Endothelial cell of umbilical vein (primary cell): Measurements from ENCODE around the gene MIXL1. TPM values are rescaled to one million over a fixed set of nuclear protein-coding genes. Genes with fewer than 3 reads are reported as not detected.

ENCODE experiments used
- BruUV-seq: library from RNA; stranded (reverse); fragments of 400-500 nt; replicated peaks from 2 replicates; lab custom pipeline; 2021; lab: Mats Ljungman, UMichigan
- CTCF ChIA-PET: fragments of 300-600, 350-600 bp; sonication (Branson Sonifier 250); formaldehyde crosslinking; loops from one replicate; lab custom pipeline; 2021; ENCODE audit warnings: antibody characterized with exemption, inconsistent platforms; lab: Charles Lee
- POLR2A ChIA-PET: fragments of 300-600, 350-600 bp; sonication (Branson Sonifier 250); formaldehyde crosslinking; loops from one replicate; lab custom pipeline; 2021; ENCODE audit warnings: antibody characterized with exemption, inconsistent platforms; lab: Charles Lee
- DNase-seq: peaks from one replicate; pipeline ENCODE4 v3.0.0-alpha.2; 2011; ENCODE audit warnings: low read depth, low spot score
- FAIRE-seq: peaks from 2 replicates; lab custom pipeline; 2011; peaks lifted over from hg19 to GRCh38; lab: Jason Lieb, UNC
- H2AFZ ChIP-seq: 2 replicates; pipeline ENCODE4 v1.6.0; 2012; ENCODE audit warnings: low read depth, low read length, control low read depth, inconsistent platforms
- H3K27ac ChIP-seq: 2 replicates; pipeline ENCODE4 v1.5.1; 2011; ENCODE audit warnings: low read depth, mild to moderate bottlenecking, control low read depth, low read length, moderate library complexity; ENCODE audit not compliant: insufficient read depth
- H3K27me3 ChIP-seq, 2 experiments: 2 replicates each; pipeline versions ENCODE4 v1.6.0 to v1.6.1; 2011; ENCODE audit warnings: low read length in 2 of 2, mixed read lengths in 1 of 2; ENCODE audit not compliant: control insufficient read depth in 2 of 2, insufficient read depth in 2 of 2
- H3K36me3 ChIP-seq, 2 experiments: 2 replicates in 1 of 2; 3 replicates in 1 of 2; pipeline ENCODE4 v1.5.1; 2011; ENCODE audit warnings: low read length in 2 of 2, mild to moderate bottlenecking in 1 of 2, moderate library complexity in 1 of 2; ENCODE audit not compliant: control insufficient read depth in 2 of 2, insufficient read depth in 2 of 2; ENCODE audit errors: extremely low read depth in 1 of 2
- H3K4me1 ChIP-seq: 3 replicates; pipeline ENCODE4 v1.5.1; 2011; ENCODE audit warnings: mild to moderate bottlenecking, low read length; ENCODE audit not compliant: control insufficient read depth, insufficient read depth; ENCODE audit errors: extremely low read depth
- H3K4me2 ChIP-seq: 2 replicates; pipeline ENCODE4 v1.6.1; 2011; ENCODE audit warnings: low read length, control low read depth, mixed read lengths; ENCODE audit not compliant: insufficient read depth
- H3K4me3 ChIP-seq, 3 experiments: fragments of 200-600 bp in 1 of 3; sonication (generic), shearing (Covaris generic) in 1 of 3; replicated peaks in 1 of 3; 2 replicates each; pipeline ENCODE4 v1.5.1; 2011 to 2016; ENCODE audit warnings: control low read depth in 3 of 3, low read length in 3 of 3, mild to moderate bottlenecking in 2 of 3, inconsistent platforms in 1 of 3, low read depth in 1 of 3, moderate library complexity in 1 of 3; ENCODE audit not compliant: insufficient read depth in 1 of 3
- H3K79me2 ChIP-seq: 2 replicates; pipeline ENCODE4 v1.6.0; 2012; ENCODE audit warnings: low read length, inconsistent platforms; ENCODE audit not compliant: control insufficient read depth, insufficient read depth
- H3K9ac ChIP-seq: replicated peaks from 2 replicates; pipeline ENCODE3; 2011; ENCODE audit warnings: low read length, control low read depth; ENCODE audit not compliant: insufficient read depth; ENCODE audit errors: extremely low read depth
- H3K9me1 ChIP-seq: replicated peaks from 3 replicates; pipeline ENCODE4 v1.6.0; 2011; ENCODE audit warnings: mild to moderate bottlenecking, low read length; ENCODE audit not compliant: control insufficient read depth, insufficient read depth; ENCODE audit errors: extremely low read depth
- H3K9me3 ChIP-seq: replicated peaks from 2 replicates; pipeline ENCODE4 v1.5.1; 2012; ENCODE audit warnings: low read length, inconsistent platforms; ENCODE audit not compliant: control insufficient read depth, insufficient read depth
- H4K20me1 ChIP-seq: replicated peaks from 2 replicates; pipeline ENCODE3; 2011; ENCODE audit warnings: mild to moderate bottlenecking, low read length; ENCODE audit not compliant: control insufficient read depth, insufficient read depth; ENCODE audit errors: extremely low read depth
- EZH2 ChIP-seq: IDR thresholded peaks from 2 replicates; pipeline ENCODE4 v1.6.1; 2012; ENCODE audit warnings: borderline replicate concordance, low read depth, mild to moderate bottlenecking, moderate library complexity, low read length, inconsistent platforms; ENCODE audit not compliant: severe bottlenecking
- FOS ChIP-seq: IDR thresholded peaks from 2 replicates; pipeline ENCODE4 v1.6.1; 2011; ENCODE audit warnings: mild to moderate bottlenecking, low read length, moderate library complexity, borderline replicate concordance; ENCODE audit not compliant: insufficient read depth
- GATA2 ChIP-seq: IDR thresholded peaks from 2 replicates; pipeline ENCODE4 v1.7.0; 2011; ENCODE audit warnings: low read depth, mild to moderate bottlenecking, moderate library complexity, mixed read lengths, low read length; ENCODE audit not compliant: insufficient read length, insufficient read depth
- JUN ChIP-seq: IDR thresholded peaks from 2 replicates; pipeline ENCODE4 v1.6.1; 2011; ENCODE audit warnings: borderline replicate concordance, low read depth; ENCODE audit not compliant: insufficient read length, insufficient read depth
- MYC ChIP-seq: IDR thresholded peaks from one replicate; pipeline ENCODE4 v1.6.1; 2011; ENCODE audit warnings: mild to moderate bottlenecking, low read depth, low read length
- POLR2A ChIP-seq: IDR thresholded peaks from 2 replicates; pipeline ENCODE4 v1.6.1; 2012; ENCODE audit warnings: low read depth, mild to moderate bottlenecking, control low read depth, low read length
- POLR2AphosphoS5 ChIP-seq: IDR thresholded peaks from 2 replicates; pipeline ENCODE4 v1.6.1; 2012; ENCODE audit warnings: low read depth, mild to moderate bottlenecking, control low read depth, low read length, moderate library complexity; ENCODE audit not compliant: insufficient read depth
- dilution Hi-C: fragments of 300-500 bp; cut with MboI; formaldehyde crosslinking; loops from one replicate; pipeline ENCODE4 v1.15.0; 2019; ENCODE audit warnings: low sequenced_read_pairs; ENCODE audit not compliant: extremely low pct_ligation_motif_present
- intact Hi-C: fragments of 100-400 bp; cut with micrococcal nuclease; formaldehyde crosslinking; loops from one replicate; pipeline ENCODE4 v1.10.0; 2022
- polyA plus RNA-seq, 4 experiments: library from polyadenylated mRNA; depleted of rRNA in 3 of 4; stranded (reverse) in 3 of 4; unstranded in 1 of 4; fragments of >200 nt; gene quantifications; 2 replicates each; pipeline versions ENCODE4 v1.2.1 to v1.2.3, GENCODE V29; 2011 to 2012; ENCODE audit warnings: missing spikeins in 1 of 4
- total RNA-seq: library from RNA; stranded (reverse); gene quantifications from 2 replicates; pipeline ENCODE4 v1.2.3, GENCODE V29; 2021
- TF ChIP-seq, protein P1 (sequence below): IDR thresholded peaks from 2 replicates; pipeline ENCODE4 v1.6.1; 2011; ENCODE audit not compliant: insufficient read depth, insufficient read length
- TF ChIP-seq, protein P2 (sequence below), 2 donors: IDR thresholded peaks; 1 replicate in 1 of 2; 2 replicates in 1 of 2; pipeline ENCODE4 v1.5.1; 2011; ENCODE audit warnings: low read length in 2 of 2, mild to moderate bottlenecking in 2 of 2, moderate library complexity in 2 of 2, control low read depth in 1 of 2, inconsistent platforms in 1 of 2, low read depth in 1 of 2; ENCODE audit not compliant: insufficient read depth in 1 of 2; ENCODE audit errors: extremely low read depth in 1 of 2

Gene MIXL1
- total and polyA plus RNA-seq, 2 donors (not counting 3 experiments of a cell fraction or from before 2014, with no cell fraction given) = 0.58 to 1.2 TPM

DNA sequence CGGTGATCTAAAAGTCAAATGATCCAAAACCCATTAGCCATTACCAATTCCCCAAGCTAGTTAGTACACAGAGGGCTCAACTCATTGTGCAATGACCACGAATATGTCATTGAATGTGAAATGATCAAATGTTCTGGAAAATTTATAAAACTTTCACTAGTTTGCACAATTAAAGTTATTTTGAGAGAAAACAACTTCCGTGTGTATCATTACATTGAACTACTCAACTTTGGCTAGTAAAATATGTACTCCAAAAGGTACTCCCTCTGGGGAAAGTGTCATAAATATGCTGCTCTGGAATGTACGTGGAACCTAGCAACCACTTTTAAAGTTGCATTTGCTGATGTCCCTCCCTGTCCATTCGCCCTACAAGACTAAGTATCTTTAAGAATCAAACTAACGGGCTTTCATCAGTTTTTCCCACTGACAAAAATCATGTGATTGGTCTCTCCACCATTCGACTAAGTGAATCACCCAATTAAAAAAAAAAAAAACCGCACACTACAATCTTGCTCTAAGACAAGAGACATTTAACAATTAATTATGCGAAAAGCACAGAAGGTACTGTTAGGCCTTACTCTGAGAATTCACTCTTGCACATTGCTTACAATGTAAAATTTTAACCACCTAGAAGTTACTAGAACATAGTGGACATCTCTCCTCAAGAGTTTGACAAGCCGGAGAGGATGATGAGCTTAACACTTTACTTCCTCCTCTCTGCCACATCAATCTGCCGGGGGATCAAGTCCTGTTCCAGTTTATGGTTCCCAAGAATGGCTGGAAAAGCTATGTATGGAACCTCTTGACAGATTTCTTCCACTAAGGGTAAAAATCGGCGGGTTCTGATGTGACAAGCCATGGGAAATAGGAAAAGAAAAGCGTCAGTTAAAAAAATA, 38.1 kb upstream of the MIXL1 start:
- ChIA-PET POLR2A (interaction anchor here (0.9 kb wide), 1 partner anchor 18 kb away, joined by 9 read pairs; no protein-coding TSS in a partner anchor), CTCF (interaction anchor here (0.7 to 3.4 kb wide), 5 partner anchors 9 to 120 kb away, joined by 3 to 19 read pairs (median 3); no protein-coding TSS in a partner anchor)
- FAIRE-seq (peak; percentile 59), DNase-seq (peak; percentile 48)
- Histone ChIP-seq H3K27ac (peak overlapping the region; percentile 66), H3K4me3 (peak overlapping the region; percentile 68 to 93 (median 70)), H3K4me1 (peaks cover 12% of the 10 kb centered on the region), H3K9me3 (no peaks in the 10 kb centered on the region), H3K9me1 (no peaks in the 10 kb centered on the region), H3K27me3 (no peaks in the 10 kb centered on the region), H4K20me1 (no peaks in the 10 kb centered on the region), H2AFZ (no peak overlapping the region), H3K36me3 (peaks cover 0 to 1% of the 10 kb centered on the region in 2 experiments), H3K9ac (peak overlapping the region; percentile 53), H3K4me2 (peak overlapping the region; percentile 98), H3K79me2 (peaks cover 55% of the 10 kb centered on the region)
- TSS peak; percentile 35 for BruUV-seq
- intact Hi-C loops (loop anchor here (1.0 to 5.0 kb wide), 3 partner anchors 123 to 188 kb away; partner anchors contain the start of genes H3-3A, LIN9 and SDE2), dilution Hi-C loops (no loop called here)
- TF ChIP-seq MYC (no peak), POLR2AphosphoS5 (no peak), POLR2A (no peak), FOS (no peak), GATA2 (no peak), EZH2 (no peak), JUN (no peak)
- TF ChIP-seq, protein P1, sequence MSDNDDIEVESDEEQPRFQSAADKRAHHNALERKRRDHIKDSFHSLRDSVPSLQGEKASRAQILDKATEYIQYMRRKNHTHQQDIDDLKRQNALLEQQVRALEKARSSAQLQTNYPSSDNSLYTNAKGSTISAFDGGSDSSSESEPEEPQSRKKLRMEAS = no peak
- TF ChIP-seq, protein P2, sequence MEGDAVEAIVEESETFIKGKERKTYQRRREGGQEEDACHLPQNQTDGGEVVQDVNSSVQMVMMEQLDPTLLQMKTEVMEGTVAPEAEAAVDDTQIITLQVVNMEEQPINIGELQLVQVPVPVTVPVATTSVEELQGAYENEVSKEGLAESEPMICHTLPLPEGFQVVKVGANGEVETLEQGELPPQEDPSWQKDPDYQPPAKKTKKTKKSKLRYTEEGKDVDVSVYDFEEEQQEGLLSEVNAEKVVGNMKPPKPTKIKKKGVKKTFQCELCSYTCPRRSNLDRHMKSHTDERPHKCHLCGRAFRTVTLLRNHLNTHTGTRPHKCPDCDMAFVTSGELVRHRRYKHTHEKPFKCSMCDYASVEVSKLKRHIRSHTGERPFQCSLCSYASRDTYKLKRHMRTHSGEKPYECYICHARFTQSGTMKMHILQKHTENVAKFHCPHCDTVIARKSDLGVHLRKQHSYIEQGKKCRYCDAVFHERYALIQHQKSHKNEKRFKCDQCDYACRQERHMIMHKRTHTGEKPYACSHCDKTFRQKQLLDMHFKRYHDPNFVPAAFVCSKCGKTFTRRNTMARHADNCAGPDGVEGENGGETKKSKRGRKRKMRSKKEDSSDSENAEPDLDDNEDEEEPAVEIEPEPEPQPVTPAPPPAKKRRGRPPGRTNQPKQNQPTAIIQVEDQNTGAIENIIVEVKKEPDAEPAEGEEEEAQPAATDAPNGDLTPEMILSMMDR (IDR thresholded peaks at IDR 0.05; ENCODE audit: extremely low read depth in 1 of 2, insufficient read depth in 1 of 2, low read depth in 1 of 2, low read length in 2 of 2) = no peak
